SK-N-MC (cell line): ENCODE results near the gene RANBP17.

Experiments
- EZH2 ChIP-seq: fragments of 200-600 bp; sonication (generic); IDR thresholded peaks from one replicate; pipeline ENCODE4 v1.6.1; 2017; ENCODE audit warnings: antibody characterized with exemption
- POLR2AphosphoS5 ChIP-seq: IDR thresholded peaks from 2 replicates; pipeline ENCODE4 v1.6.1; 2012; ENCODE audit warnings: mild to moderate bottlenecking, low read depth, low read length, borderline replicate concordance

DNA sequence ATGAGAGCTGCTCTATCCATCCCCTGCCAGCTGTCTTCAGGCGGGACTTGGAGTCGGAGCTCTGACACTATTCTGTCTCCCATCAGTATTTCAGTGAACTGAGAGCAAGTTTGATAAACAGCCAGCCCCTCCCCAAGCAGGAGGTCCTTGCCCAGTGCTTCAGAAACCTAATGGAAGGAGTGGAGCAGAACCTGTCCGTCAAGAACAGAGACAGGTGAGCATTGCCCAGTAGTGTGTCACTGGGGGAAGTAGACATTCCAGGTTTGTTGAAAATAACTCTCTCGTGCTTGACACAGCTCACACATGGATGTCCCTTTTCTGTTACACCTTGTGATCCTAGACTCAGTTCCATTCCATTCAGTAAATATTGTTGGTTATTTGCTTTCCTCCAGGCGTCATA is 434.0 kb downstream of the RANBP17 start:
- TF ChIP-seq EZH2 = no peak
- no peak for TF ChIP-seq POLR2AphosphoS5
